ENCODE results near the gene UBE2R2. TPM values are rescaled to one million over a fixed set of nuclear protein-coding genes. Genes with fewer than 3 reads are reported as not detected.
"Not testable (repeated sequence)": the region's sequence is repeated elsewhere in the genome, so short reads cannot be mapped to it uniquely, and the experiment has no call there.

UBE2R2 gene
- total RNA-seq, 1 donor from 2014 or later: 88.0 TPM

GRCh38 chr9:33946779-33947535 is 130.0 kb downstream of the UBE2R2 start:
- TF ChIP-seq CTCF (conservative IDR thresholded peaks at IDR 0.05): no peak
- Mint-ChIP-seq H3K9me3 (no peaks in the 10 kb centered on the region), H3K27ac (ENCODE audit: unreplicated experiment) (no peak overlapping the region), H3K4me1 (no peaks in the 10 kb centered on the region), H3K27me3 (ENCODE audit: low read depth) (no peaks in the 10 kb centered on the region), H3K36me3 (ENCODE audit: low read depth) (peaks cover 26% of the 10 kb centered on the region), H3K4me3 (no peak overlapping the region)
- no peak for DNase-seq (ENCODE audit: low read depth, low spot score)

GRCh38 chr9:33950371-33950770 is 133.4 kb downstream of the UBE2R2 start:
- no peaks in the 10 kb centered on the region for H3K4me1 Mint-ChIP-seq
- no peak for TF ChIP-seq CTCF (conservative IDR thresholded peaks at IDR 0.05)
- H3K27ac Mint-ChIP-seq (ENCODE audit: unreplicated experiment): no peak overlapping the region
- H3K4me3 Mint-ChIP-seq: no peak overlapping the region
- no peaks in the 10 kb centered on the region for H3K27me3 Mint-ChIP-seq (ENCODE audit: low read depth)
- no peak for DNase-seq (ENCODE audit: low read depth, low spot score)
- no peaks in the 10 kb centered on the region for H3K9me3 Mint-ChIP-seq
- peaks cover 14% of the 10 kb centered on the region for H3K36me3 Mint-ChIP-seq (ENCODE audit: low read depth)

- DNase-seq (ENCODE audit: low read depth, low spot score): no peak
- H3K36me3 Mint-ChIP-seq (ENCODE audit: low read depth): peaks cover 13% of the 10 kb centered on the region
- no peak overlapping the region for H3K27ac Mint-ChIP-seq (ENCODE audit: unreplicated experiment)
- H3K27me3 Mint-ChIP-seq (ENCODE audit: low read depth): no peaks in the 10 kb centered on the region
- no peaks in the 10 kb centered on the region for H3K4me1 Mint-ChIP-seq
- TF ChIP-seq CTCF (conservative IDR thresholded peaks at IDR 0.05): no peak
- no peak overlapping the region for H3K4me3 Mint-ChIP-seq
- no peaks in the 10 kb centered on the region for H3K9me3 Mint-ChIP-seq
These were observed 135.1 kb downstream of the UBE2R2 start for GRCh38 chr9:33952066-33952465.

DNA sequence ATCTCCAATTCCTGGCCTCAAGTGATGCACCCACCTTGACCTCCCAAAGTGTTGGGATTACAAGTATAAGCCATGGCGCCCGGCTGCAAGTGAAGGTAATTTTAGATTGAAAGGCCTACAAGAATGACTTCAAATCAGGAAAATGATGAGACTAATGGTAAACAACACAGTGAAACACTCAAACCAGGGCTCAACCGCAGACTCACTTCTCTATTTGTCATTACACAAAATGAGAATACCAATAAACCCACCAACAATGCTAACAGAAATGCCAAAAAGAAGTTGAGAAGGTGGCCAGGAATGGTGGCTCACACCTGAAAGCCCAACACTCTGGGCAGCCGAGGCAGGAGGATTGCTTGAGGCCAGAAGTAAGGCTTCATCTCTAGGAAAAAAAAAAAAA is 139.6 kb downstream of the UBE2R2 start:
- Mint-ChIP-seq H3K27me3 (ENCODE audit: low read depth) (no peaks in the 10 kb centered on the region), H3K4me1 (no peaks in the 10 kb centered on the region), H3K4me3 (no peak overlapping the region), H3K36me3 (ENCODE audit: low read depth) (peaks cover 11% of the 10 kb centered on the region), H3K27ac (ENCODE audit: unreplicated experiment) (no peak overlapping the region), H3K9me3 (no peaks in the 10 kb centered on the region)
- no peak for DNase-seq (ENCODE audit: low read depth, low spot score)
- no peak for TF ChIP-seq CTCF (conservative IDR thresholded peaks at IDR 0.05)

DNA sequence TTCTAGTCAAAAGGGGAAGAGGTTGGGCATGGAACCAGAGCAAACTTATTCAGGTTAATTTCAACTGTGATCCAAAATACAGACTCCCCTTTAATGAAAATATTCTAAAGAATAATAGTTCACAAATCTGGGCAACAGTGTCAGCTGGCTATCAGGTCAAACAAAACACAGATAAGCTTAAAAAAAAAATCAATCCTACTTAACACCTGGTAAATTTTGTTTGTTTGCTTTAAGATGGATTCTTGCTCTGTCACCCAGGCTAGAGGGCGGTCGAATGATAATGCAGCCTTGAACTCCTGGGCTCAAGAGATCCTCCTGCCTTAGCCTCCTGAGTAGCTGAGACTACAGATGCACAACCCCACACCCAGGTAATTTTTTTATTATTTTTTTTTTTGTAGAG is 142.8 kb downstream of the UBE2R2 start:
- no peak for TF ChIP-seq CTCF (conservative IDR thresholded peaks at IDR 0.05)

GRCh38 chr9:33962468-33962867 is 145.5 kb downstream of the UBE2R2 start:
- H3K36me3 Mint-ChIP-seq (ENCODE audit: low read depth); H3K4me3 Mint-ChIP-seq; H3K9me3 Mint-ChIP-seq; H3K27me3 Mint-ChIP-seq (ENCODE audit: low read depth); DNase-seq (ENCODE audit: low read depth, low spot score); H3K4me1 Mint-ChIP-seq; H3K27ac Mint-ChIP-seq (ENCODE audit: unreplicated experiment): not testable (repeated sequence)

More for the DNA sequence above, 142.8 kb downstream of the UBE2R2 start:
- DNase-seq (ENCODE audit: low read depth, low spot score): no peak
- Mint-ChIP-seq H3K4me3 (no peak overlapping the region), H3K27me3 (ENCODE audit: low read depth) (no peaks in the 10 kb centered on the region), H3K9me3 (no peaks in the 10 kb centered on the region), H3K4me1 (no peaks in the 10 kb centered on the region), H3K27ac (ENCODE audit: unreplicated experiment) (no peak overlapping the region), H3K36me3 (ENCODE audit: low read depth) (peaks cover 12% of the 10 kb centered on the region)
